ENCODE measurements around the gene NKAIN2.

- TF ChIP-seq EZH2 (IDR thresholded peaks at IDR 0.05; ENCODE audit: low read length) (no peak), CTCF (optimal IDR thresholded peaks at IDR 0.05 in 1 of 3, IDR thresholded peaks at IDR 0.05 in 1 of 3, conservative IDR thresholded peaks at IDR 0.05 in 1 of 3; ENCODE audit: extremely low read depth in 1 of 3, insufficient read depth in 2 of 3, low read length in 3 of 3) (no peak)
Observed at GRCh38 chr6:124463271-124463670, 659.6 kb downstream of the NKAIN2 start.
